H1 (cell line): ENCODE measurements around the gene CACNA2D3. TPM values are rescaled to one million over a fixed set of nuclear protein-coding genes. Genes with fewer than 3 reads are reported as not detected.

Experiments
- GTF2F1 ChIP-seq: IDR thresholded peaks from 2 replicates; pipeline ENCODE4 v1.6.1; 2012; ENCODE audit warnings: low read depth, low read length, improper control_type of control experiment, borderline replicate concordance
- SP1 ChIP-seq: IDR thresholded peaks from 2 replicates; pipeline ENCODE4 v1.6.1; 2011; ENCODE audit warnings: low read depth, low read length
- polyA plus RNA-seq, 7 experiments: library from polyadenylated mRNA; depleted of rRNA in 3 of 7; stranded (reverse) in 5 of 7; unstranded in 2 of 7; fragments of >200 nt in 5 of 7; fragments of 200-250 nt in 2 of 7; gene quantifications; 1 replicate in 5 of 7; 2 replicates in 1 of 7; 4 replicates in 1 of 7; pipeline versions ENCODE4 v1.2.1 to v1.2.3, GENCODE V29; 2011 to 2013; ENCODE audit warnings: missing spikeins in 2 of 7, mixed read lengths in 2 of 7
- total RNA-seq: library from RNA; stranded (reverse); fragmentation: NEBNext Ultra II Directional; extraction: Animal tissue kit (Norgen Biotek cat#: 25700); gene quantifications from 2 replicates; pipeline ENCODE4 v1.2.1, GENCODE V29; 2021
- TF ChIP-seq, protein P1 (sequence below): IDR thresholded peaks from 2 replicates; pipeline ENCODE4 v1.6.1; 2012; ENCODE audit warnings: inconsistent platforms

The CACNA2D3 gene
- total and polyA plus RNA-seq, 2 of the 8 experiments (the other 6 are each of a cell fraction or from before 2014, with no cell fraction given): 1.5 to 1.8 TPM

DNA sequence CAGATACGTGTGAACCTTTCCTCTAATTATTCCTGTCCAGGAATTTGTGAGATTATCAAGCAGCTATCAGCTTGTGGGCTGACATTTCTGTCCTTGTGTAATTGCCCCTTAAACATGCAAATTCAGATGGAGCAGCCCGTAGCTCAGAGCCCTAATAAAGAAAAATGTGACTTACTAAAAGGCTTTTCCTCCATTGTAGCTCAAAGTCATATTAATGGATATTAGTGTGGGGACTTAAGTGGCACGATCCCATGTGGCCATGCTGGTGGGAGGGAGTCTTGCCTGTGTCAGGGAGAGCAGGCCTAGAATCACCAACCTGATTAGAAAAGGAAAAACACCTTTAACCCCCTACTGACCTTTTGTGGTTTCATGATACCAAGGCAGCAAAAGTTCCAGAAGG lies 406.3 kb downstream of the CACNA2D3 start (continued):
- TF ChIP-seq, protein P1, sequence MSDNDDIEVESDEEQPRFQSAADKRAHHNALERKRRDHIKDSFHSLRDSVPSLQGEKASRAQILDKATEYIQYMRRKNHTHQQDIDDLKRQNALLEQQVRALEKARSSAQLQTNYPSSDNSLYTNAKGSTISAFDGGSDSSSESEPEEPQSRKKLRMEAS: no peak
- TF ChIP-seq GTF2F1 (no peak), SP1 (no peak)
